K562 (cell line): ENCODE data around the gene MYO5C. TPM values are rescaled to one million over a fixed set of nuclear protein-coding genes. Genes with fewer than 3 reads are reported as not detected.

Experiments
- ATAC-seq: fragments of 200-7000 bp; cut with Tn5 transposase; 3 replicates; pipeline ENCODE4 v1.9.1; 2020; ENCODE audit warnings: moderate library complexity
- BruUV-seq: library from RNA; stranded (reverse); fragments of 400-500 nt; replicated peaks from 2 replicates; lab custom pipeline; 2021; lab: Mats Ljungman, UMichigan
- CTCF ChIA-PET: fragments of 300-600 bp; formaldehyde crosslinking; extraction: SDS; loops from one replicate; lab custom pipeline; 2021; ENCODE audit warnings: low intra/inter-chr PET ratio; lab: Yijun Ruan, JAX
- POLR2A ChIA-PET: fragments of 300-600, 350-650 bp; sonication (Branson Sonifier 250); formaldehyde crosslinking; extraction: SDS; loops from one replicate; lab custom pipeline; 2021; ENCODE audit warnings: antibody characterized with exemption, inconsistent platforms; lab: Yijun Ruan, JAX
- DNase-seq, 4 experiments: peaks; one replicate each; pipeline versions ENCODE4 v3.0.0 to v3.0.0-alpha.2; 2011 to 2018; ENCODE audit warnings: low spot score in 3 of 4, mixed read lengths in 3 of 4; ENCODE audit errors: extremely low read depth in 1 of 4
- FAIRE-seq: peaks from 2 replicates; lab custom pipeline; 2011; peaks lifted over from hg19 to GRCh38; lab: Jason Lieb, UNC
- H2AFZ ChIP-seq: 2 replicates; pipeline ENCODE4 v1.6.0; 2011; ENCODE audit warnings: low read depth, low read length, control low read depth, inconsistent platforms
- H3K27ac ChIP-seq: fragments of 200-600 bp; 3 replicates; pipeline ENCODE4 v1.8.0; 2011; ENCODE audit warnings: low read depth, mild to moderate bottlenecking, control low read depth, inconsistent platforms, low read length, moderate library complexity, mixed read lengths; ENCODE audit errors: extremely low read depth
- H3K27me3 ChIP-seq, 2 experiments: fragments of 300-600 bp in 1 of 2; 2 replicates in 1 of 2; 3 replicates in 1 of 2; pipeline versions ENCODE4 v1.6.0 to v1.8.0; 2011; ENCODE audit warnings: inconsistent platforms in 2 of 2, low read length in 2 of 2, mild to moderate bottlenecking in 1 of 2, mixed read lengths in 1 of 2, moderate library complexity in 1 of 2; ENCODE audit not compliant: control insufficient read depth in 2 of 2, insufficient read depth in 2 of 2
- H3K36me3 ChIP-seq: fragments of 300-600 bp; 3 replicates; pipeline ENCODE4 v1.8.0; 2011; ENCODE audit warnings: mild to moderate bottlenecking, low read length, inconsistent platforms; ENCODE audit not compliant: control insufficient read depth, insufficient read depth
- H3K4me1 ChIP-seq, 2 experiments: fragments of 200-600 bp in 1 of 2; replicated peaks in 1 of 2; 2 replicates in 1 of 2; 3 replicates in 1 of 2; pipeline versions ENCODE4 v1.5.1 to v1.8.0; 2011; ENCODE audit warnings: inconsistent platforms in 2 of 2, low read length in 2 of 2, mild to moderate bottlenecking in 1 of 2, mixed read lengths in 1 of 2, moderate library complexity in 1 of 2; ENCODE audit not compliant: control insufficient read depth in 2 of 2, insufficient read depth in 2 of 2
- H3K4me2 ChIP-seq: 2 replicates; pipeline ENCODE4 v1.6.1; 2011; ENCODE audit warnings: low read length, control low read depth, inconsistent platforms, mixed read lengths; ENCODE audit not compliant: insufficient read depth
- H3K4me3 ChIP-seq: fragments of 200-600 bp; sonication (generic), shearing (Covaris generic); 2 replicates; pipeline ENCODE4 v1.5.1; 2016; ENCODE audit warnings: control low read depth, inconsistent platforms
- H3K79me2 ChIP-seq: fragments of 200-600 bp; 3 replicates; pipeline ENCODE4 v1.8.0; 2011; ENCODE audit warnings: low read length, inconsistent platforms; ENCODE audit not compliant: control insufficient read depth, insufficient read depth
- H3K9ac ChIP-seq, 2 experiments: 2 replicates each; pipeline versions ENCODE4 v1.6.0 to v1.6.1; 2011; ENCODE audit warnings: low read depth in 2 of 2, low read length in 2 of 2, control low read depth in 1 of 2, inconsistent platforms in 1 of 2, mild to moderate bottlenecking in 1 of 2, mixed read lengths in 1 of 2; ENCODE audit not compliant: insufficient read depth in 1 of 2
- H3K9me1 ChIP-seq: one replicate; pipeline ENCODE4 v1.6.0; 2011; ENCODE audit warnings: inconsistent platforms, mild to moderate bottlenecking, low read length, moderate library complexity; ENCODE audit not compliant: control insufficient read depth, insufficient read depth
- H3K9me3 ChIP-seq: replicated peaks from 2 replicates; pipeline ENCODE4 v1.5.1; 2011; ENCODE audit warnings: low read depth, low read length, inconsistent platforms; ENCODE audit not compliant: control insufficient read depth, insufficient read depth
- H4K20me1 ChIP-seq: replicated peaks from 2 replicates; pipeline ENCODE4 v1.6.1; 2011; ENCODE audit warnings: low read length, inconsistent platforms, mixed read lengths; ENCODE audit not compliant: control insufficient read depth, insufficient read depth
- C11orf30 ChIP-seq: fragments of 450-650 bp; IDR thresholded peaks from 2 replicates; pipeline ENCODE4 v1.6.1; 2016; ENCODE audit warnings: low read depth, mild to moderate bottlenecking
- CTBP1 ChIP-seq: fragments of 450-650 bp; IDR thresholded peaks from 2 replicates; pipeline ENCODE4 v1.6.1; 2016; ENCODE audit warnings: borderline replicate concordance
- FOXM1 ChIP-seq, 2 experiments: fragments of 450-650 bp in 1 of 2; sonication (generic) in 1 of 2; formaldehyde crosslinking in 1 of 2; IDR thresholded peaks; 2 replicates each; pipeline versions ENCODE4 v1.6.1 to v1.9.0; 2017 to 2022; ENCODE audit warnings: low read depth in 2 of 2, mild to moderate bottlenecking in 2 of 2, missing genetic modification reagents in 1 of 2, moderate library complexity in 1 of 2
- JUND ChIP-seq, 2 experiments: IDR thresholded peaks; 2 replicates in 1 of 2; 3 replicates in 1 of 2; pipeline ENCODE4 v1.6.1; 2011; ENCODE audit warnings: borderline replicate concordance in 2 of 2, low read depth in 2 of 2, low read length in 2 of 2, improper control_type of control experiment in 1 of 2, missing biosample characterization in 1 of 2, missing genetic modification characterization in 1 of 2, missing genetic modification reagents in 1 of 2
- NCOA2 ChIP-seq, 2 experiments: fragments of 450-650 bp; IDR thresholded peaks; 2 replicates each; pipeline ENCODE4 v1.6.1; 2018; ENCODE audit warnings: mild to moderate bottlenecking in 2 of 2, moderate library complexity in 1 of 2; ENCODE audit not compliant: partially characterized antibody in 2 of 2
- NFE2 ChIP-seq: IDR thresholded peaks from 2 replicates; pipeline ENCODE4 v1.6.1; 2014; ENCODE audit warnings: antibody characterized with exemption, low read depth
- PHF8 ChIP-seq: fragments of 200-600 bp; sonication (generic); IDR thresholded peaks from 2 replicates; pipeline ENCODE4 v1.6.1; 2012; ENCODE audit warnings: mixed run types, mild to moderate bottlenecking, inconsistent platforms, low read length, moderate library complexity, borderline replicate concordance
- RCOR1 ChIP-seq, 2 experiments: IDR thresholded peaks; 2 replicates each; pipeline ENCODE4 v1.6.1; 2012; ENCODE audit warnings: low read depth in 2 of 2, low read length in 2 of 2, borderline replicate concordance in 1 of 2, improper control_type of control experiment in 1 of 2
- ZNF316 ChIP-seq: fragments of 450-650 bp; IDR thresholded peaks from 2 replicates; pipeline ENCODE4 v1.6.1; 2016
- WGBS: fragments of 100-300 bp; shearing (Covaris generic); methylation state at CpG from one replicate; pipeline ENCODE4 v1.1.6; 2016; ENCODE audit warnings: low coverage, mixed read lengths; ENCODE audit not compliant: insufficient coverage; ENCODE audit errors: missing lambda C conversion rate; 5-methylcytosine and 5-hydroxymethylcytosine counted together
- in situ Hi-C: fragments of 300-500 bp; cut with MboI; formaldehyde crosslinking; loops from 4 replicates; pipeline ENCODE4 v1.15.0; 2018; ENCODE audit warnings: inconsistent platforms, mixed read lengths
- intact Hi-C: fragments of 100-400 bp; cut with micrococcal nuclease; formaldehyde crosslinking; loops from 2 replicates; pipeline ENCODE4 v1.14.2; 2022
- polyA plus RNA-seq, 8 experiments: library from polyadenylated mRNA; depleted of rRNA in 4 of 8; stranded (reverse) in 5 of 8; unstranded in 3 of 8; fragments of >200 nt; fragmentation: Nextera tagmentation in 2 of 8; fragmentation: Illumina TruSeq in 1 of 8; extraction: Ambion mirVana in 2 of 8; extraction: Trizol in 1 of 8; gene quantifications; 2 replicates each; pipeline versions ENCODE4 v1.2.1 to v1.2.3, GENCODE V29; 2011 to 2014; ENCODE audit warnings: inconsistent platforms in 1 of 8, missing spikeins in 1 of 8
- total RNA-seq, 7 experiments: library from RNA; depleted of rRNA in 6 of 7; stranded (reverse); fragments of >200 nt in 6 of 7; fragmentation: Illumina TruSeq in 2 of 7; extraction: Trizol in 2 of 7; gene quantifications; 2 replicates each; pipeline versions ENCODE4 v1.2.1 to v1.2.3, GENCODE V29; 2011 to 2021; ENCODE audit warnings: low replicate concordance in 1 of 7
- TF ChIP-seq, protein P1 (sequence below): sonication (generic); formaldehyde crosslinking; IDR thresholded peaks from 2 replicates; pipeline ENCODE4 v1.5.0; 2020; ENCODE audit warnings: missing genetic modification reagents
- TF ChIP-seq, protein P2 (sequence below): fragments of 250-450 bp; sonication (Bioruptor Pico); IDR thresholded peaks from 2 replicates; pipeline ENCODE4 v1.4.0; 2020
- TF ChIP-seq, protein P3 (sequence below), 2 experiments: fragments of 450-650 bp in 1 of 2; sonication (generic) in 1 of 2; formaldehyde crosslinking in 1 of 2; IDR thresholded peaks in 1 of 2; conservative IDR thresholded peaks in 1 of 2; 2 replicates each; pipeline versions ENCODE4 v1.6.1 to v1.8.1; 2016 to 2023; ENCODE audit warnings: mild to moderate bottlenecking in 2 of 2, moderate library complexity in 2 of 2, inconsistent platforms in 1 of 2, missing genetic modification reagents in 1 of 2

The MYO5C gene
- total and polyA plus RNA-seq, 9 of the 15 experiments (the other 6 are each of a cell fraction or from before 2014, with no cell fraction given), result 0.01 to 0.24 TPM; not detected in 7

DNA sequence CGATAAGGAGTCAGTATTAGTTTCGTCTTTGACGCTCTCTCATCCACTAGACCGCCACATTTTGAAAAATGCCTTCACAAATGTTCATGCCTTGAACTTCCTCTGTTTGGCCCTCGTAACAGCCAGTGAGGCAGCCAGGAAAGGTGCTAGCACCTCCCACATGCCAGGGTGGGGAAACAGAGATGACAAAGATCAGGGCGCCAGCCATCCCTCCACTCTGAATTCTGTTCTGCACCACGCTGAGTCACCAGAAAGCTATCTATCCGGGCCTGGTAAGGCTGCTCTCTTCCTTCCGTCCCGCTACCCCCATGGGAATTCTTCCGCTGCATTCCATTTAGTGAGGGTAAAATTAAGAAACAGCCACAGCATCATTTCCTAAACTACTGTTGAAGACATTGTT, 151.7 kb downstream of the MYO5C start:
- no peak for FAIRE-seq
- peak overlapping the region; percentile 43; the same call in 1 of the 2 replicates for H2AFZ ChIP-seq
- ChIA-PET CTCF (interaction anchor here (0.5 to 0.7 kb wide), 2 partner anchors 144 to 334 kb away, joined by 3 read pairs; no protein-coding TSS in a partner anchor), POLR2A (interaction anchor here (0.5 kb wide), 1 partner anchor 104 kb away, joined by 4 read pairs; no protein-coding TSS in a partner anchor)
- intact Hi-C loops, result loop anchor here (5.0 kb wide), 1 partner anchor 67 kb away; no protein-coding TSS in a partner anchor
- 13% methylated on average over 11 of the region's 11 CpGs for WGBS
- H3K9ac ChIP-seq, result no peak overlapping the region
- H3K79me2 ChIP-seq, result no peaks in the 10 kb centered on the region
- DNase-seq, result peak; percentile 20 to 38 (median 22)
- H3K27me3 ChIP-seq, result peaks cover 0 to 7% of the 10 kb centered on the region in 2 experiments; a peak in 1 of 5 replicates
- H3K4me3 ChIP-seq, result no peak overlapping the region
- no peak overlapping the region for H3K27ac ChIP-seq
- peaks cover 4 to 22% of the 10 kb centered on the region in 2 experiments; a peak in 4 of 5 replicates for H3K4me1 ChIP-seq
- H4K20me1 ChIP-seq, result no peaks in the 10 kb centered on the region
- H3K9me3 ChIP-seq, result no peaks in the 10 kb centered on the region
- no peaks in the 10 kb centered on the region for H3K36me3 ChIP-seq
- in situ Hi-C loops, result no loop called here
- BruUV-seq, result no TSS peak
- no peak overlapping the region; the same call in 1 of the 2 replicates for H3K4me2 ChIP-seq
- peak; percentile 23; the same call in 1 of the 3 replicates for ATAC-seq
- H3K9me1 ChIP-seq, result no peaks in the 10 kb centered on the region
- TF ChIP-seq NFE2 (peak; percentile 31; the same call in 1 of the 2 replicates), ZNF316 (peak; percentile 15; the same call in 1 of the 2 replicates), JUND (IDR thresholded peaks at IDR 0.05; ENCODE audit: borderline replicate concordance, low read depth, low read length) (peak; percentile 62; the same call in 1 of the 2 replicates), JUND (tag; IDR thresholded peaks at IDR 0.05; ENCODE audit: borderline replicate concordance, low read depth, low read length) (peak; percentile 67; the same call in 1 of the 3 replicates), CTBP1 (peak; percentile 48; the same call in 1 of the 2 replicates), RCOR1 (IDR thresholded peaks at IDR 0.05; ENCODE audit: borderline replicate concordance in 1 of 2, low read depth in 2 of 2, low read length in 2 of 2) (peak in 1 of 2 experiments; percentile 6; a peak in 1 of 4 replicates), PHF8 (no peak), NCOA2 (IDR thresholded peaks at IDR 0.05; ENCODE audit: partially characterized antibody in 2 of 2) (no peak), FOXM1 (IDR thresholded peaks at IDR 0.05; ENCODE audit: low read depth) (0 out of 2 replicates have a peak, but pooled peaks have one; percentile 39), FOXM1 (CRISPR knock-in tag; IDR thresholded peaks at IDR 0.05; ENCODE audit: low read depth) (no peak), C11orf30 (peak; percentile 32; the same call in 1 of the 2 replicates)
- TF ChIP-seq, protein P1, sequence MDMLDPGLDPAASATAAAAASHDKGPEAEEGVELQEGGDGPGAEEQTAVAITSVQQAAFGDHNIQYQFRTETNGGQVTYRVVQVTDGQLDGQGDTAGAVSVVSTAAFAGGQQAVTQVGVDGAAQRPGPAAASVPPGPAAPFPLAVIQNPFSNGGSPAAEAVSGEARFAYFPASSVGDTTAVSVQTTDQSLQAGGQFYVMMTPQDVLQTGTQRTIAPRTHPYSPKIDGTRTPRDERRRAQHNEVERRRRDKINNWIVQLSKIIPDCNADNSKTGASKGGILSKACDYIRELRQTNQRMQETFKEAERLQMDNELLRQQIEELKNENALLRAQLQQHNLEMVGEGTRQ, result peak; percentile 6; the same call in 1 of the 2 replicates
- TF ChIP-seq, protein P2, sequence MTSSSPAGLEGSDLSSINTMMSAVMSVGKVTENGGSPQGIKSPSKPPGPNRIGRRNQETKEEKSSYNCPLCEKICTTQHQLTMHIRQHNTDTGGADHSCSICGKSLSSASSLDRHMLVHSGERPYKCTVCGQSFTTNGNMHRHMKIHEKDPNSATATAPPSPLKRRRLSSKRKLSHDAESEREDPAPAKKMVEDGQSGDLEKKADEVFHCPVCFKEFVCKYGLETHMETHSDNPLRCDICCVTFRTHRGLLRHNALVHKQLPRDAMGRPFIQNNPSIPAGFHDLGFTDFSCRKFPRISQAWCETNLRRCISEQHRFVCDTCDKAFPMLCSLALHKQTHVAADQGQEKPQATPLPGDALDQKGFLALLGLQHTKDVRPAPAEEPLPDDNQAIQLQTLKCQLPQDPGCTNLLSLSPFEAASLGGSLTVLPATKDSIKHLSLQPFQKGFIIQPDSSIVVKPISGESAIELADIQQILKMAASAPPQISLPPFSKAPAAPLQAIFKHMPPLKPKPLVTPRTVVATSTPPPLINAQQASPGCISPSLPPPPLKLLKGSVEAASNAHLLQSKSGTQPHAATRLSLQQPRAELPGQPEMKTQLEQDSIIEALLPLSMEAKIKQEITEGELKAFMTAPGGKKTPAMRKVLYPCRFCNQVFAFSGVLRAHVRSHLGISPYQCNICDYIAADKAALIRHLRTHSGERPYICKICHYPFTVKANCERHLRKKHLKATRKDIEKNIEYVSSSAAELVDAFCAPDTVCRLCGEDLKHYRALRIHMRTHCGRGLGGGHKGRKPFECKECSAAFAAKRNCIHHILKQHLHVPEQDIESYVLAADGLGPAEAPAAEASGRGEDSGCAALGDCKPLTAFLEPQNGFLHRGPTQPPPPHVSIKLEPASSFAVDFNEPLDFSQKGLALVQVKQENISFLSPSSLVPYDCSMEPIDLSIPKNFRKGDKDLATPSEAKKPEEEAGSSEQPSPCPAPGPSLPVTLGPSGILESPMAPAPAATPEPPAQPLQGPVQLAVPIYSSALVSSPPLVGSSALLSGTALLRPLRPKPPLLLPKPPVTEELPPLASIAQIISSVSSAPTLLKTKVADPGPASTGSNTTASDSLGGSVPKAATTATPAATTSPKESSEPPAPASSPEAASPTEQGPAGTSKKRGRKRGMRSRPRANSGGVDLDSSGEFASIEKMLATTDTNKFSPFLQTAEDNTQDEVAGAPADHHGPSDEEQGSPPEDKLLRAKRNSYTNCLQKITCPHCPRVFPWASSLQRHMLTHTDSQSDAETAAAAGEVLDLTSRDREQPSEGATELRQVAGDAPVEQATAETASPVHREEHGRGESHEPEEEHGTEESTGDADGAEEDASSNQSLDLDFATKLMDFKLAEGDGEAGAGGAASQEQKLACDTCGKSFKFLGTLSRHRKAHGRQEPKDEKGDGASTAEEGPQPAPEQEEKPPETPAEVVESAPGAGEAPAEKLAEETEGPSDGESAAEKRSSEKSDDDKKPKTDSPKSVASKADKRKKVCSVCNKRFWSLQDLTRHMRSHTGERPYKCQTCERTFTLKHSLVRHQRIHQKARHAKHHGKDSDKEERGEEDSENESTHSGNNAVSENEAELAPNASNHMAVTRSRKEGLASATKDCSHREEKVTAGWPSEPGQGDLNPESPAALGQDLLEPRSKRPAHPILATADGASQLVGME (CRISPR knock-in tag), result no peak
- TF ChIP-seq, protein P3, sequence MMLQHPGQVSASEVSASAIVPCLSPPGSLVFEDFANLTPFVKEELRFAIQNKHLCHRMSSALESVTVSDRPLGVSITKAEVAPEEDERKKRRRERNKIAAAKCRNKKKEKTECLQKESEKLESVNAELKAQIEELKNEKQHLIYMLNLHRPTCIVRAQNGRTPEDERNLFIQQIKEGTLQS (IDR thresholded peaks at IDR 0.05), result peak; percentile 40; the same call in 1 of the 2 replicates
- TF ChIP-seq, protein P3 (CRISPR knock-in tag; conservative IDR thresholded peaks at IDR 0.05), result no peak
